Neural cell (in vitro differentiated cells): Measurements from ENCODE around the gene TP53TG5.

Source experiments
- CTCF ChIP-seq: fragments of 450-650 bp; IDR thresholded peaks from 2 replicates; pipeline ENCODE4 v1.5.1; 2014; ENCODE audit warnings: antibody characterized with exemption, mild to moderate bottlenecking, moderate library complexity; ENCODE audit not compliant: poor library complexity, severe bottlenecking
- EZH2 ChIP-seq: fragments of 200-600, 300-800 bp; shearing (Covaris generic), sonication (generic); IDR thresholded peaks from 2 replicates; pipeline ENCODE4 v1.6.1; 2014; ENCODE audit warnings: antibody characterized with exemption, low read length, borderline replicate concordance, mild to moderate bottlenecking; ENCODE audit not compliant: insufficient read depth, poor library complexity, severe bottlenecking
- REST ChIP-seq: IDR thresholded peaks from 2 replicates; pipeline ENCODE4 v1.6.1; 2012; ENCODE audit warnings: borderline replicate concordance
- SMC3 ChIP-seq: fragments of 450-650 bp; conservative IDR thresholded peaks from 2 replicates; pipeline ENCODE4 v1.6.1; 2014; ENCODE audit warnings: antibody characterized with exemption, mild to moderate bottlenecking, moderate library complexity; ENCODE audit not compliant: poor library complexity

- TF ChIP-seq CTCF = no peak
- TF ChIP-seq EZH2 = no peak
- TF ChIP-seq REST = no peak
- TF ChIP-seq SMC3 = no peak
These were observed 5.9 kb downstream of the TP53TG5 start for GRCh38 chr20:45372241-45372640.
